Esophagus squamous epithelium (tissue), 5 donors: ENCODE measurements around the gene AGFG1. TPM values are rescaled to one million over a fixed set of nuclear protein-coding genes. Genes with fewer than 3 reads are reported as not detected.

Source experiments
- DNase-seq: peaks from one replicate; lab custom pipeline; 2025; lab: John Stamatoyannopoulos, UW
- H3K27ac ChIP-seq, 4 donors: fragments of 200-600 bp; sonication (generic); one replicate each; pipeline ENCODE4 v1.5.1; 2016 to 2019; ENCODE audit warnings: mild to moderate bottlenecking in 1 of 4
- H3K27me3 ChIP-seq, 4 donors: fragments of 200-600 bp; sonication (generic); 1 replicate in 3 of 4; 2 replicates in 1 of 4; pipeline versions ENCODE4 v1.5.1 to v1.6.0; 2017 to 2021; ENCODE audit warnings: antibody characterized with exemption in 1 of 4
- H3K36me3 ChIP-seq, 3 donors: fragments of 200-600 bp; sonication (generic); one replicate each; pipeline ENCODE4 v1.5.1; 2016 to 2019
- H3K4me1 ChIP-seq, 3 donors: fragments of 200-600 bp; sonication (generic); one replicate each; pipeline ENCODE4 v1.5.1; 2017 to 2019
- H3K4me3 ChIP-seq, 4 donors: fragments of 200-600 bp; sonication (generic); 1 replicate in 3 of 4; 2 replicates in 1 of 4; pipeline ENCODE4 v1.5.1; 2016 to 2019; ENCODE audit warnings: mild to moderate bottlenecking in 2 of 4, moderate library complexity in 1 of 4
- H3K9me3 ChIP-seq, 3 donors: fragments of 200-600 bp; sonication (generic); one replicate each; pipeline ENCODE4 v1.5.1; 2016 to 2019
- CTCF ChIP-seq, 6 experiments: fragments of 450-650 bp in 4 of 6; fragments of 200-600 bp in 2 of 6; sonication (generic) in 2 of 6; IDR thresholded peaks; one replicate each; pipeline ENCODE4 v1.5.1; 2016 to 2019; ENCODE audit warnings: antibody characterized with exemption in 6 of 6, mild to moderate bottlenecking in 4 of 6, moderate library complexity in 4 of 6
- POLR2A ChIP-seq, 4 donors: fragments of 450-650 bp; IDR thresholded peaks; one replicate each; pipeline ENCODE4 v1.6.1; 2017; ENCODE audit warnings: antibody characterized with exemption in 4 of 4, mild to moderate bottlenecking in 4 of 4, moderate library complexity in 3 of 4
- WGBS, 2 donors: methylation state at CpG; one replicate each; pipeline ENCODE4 v1.1.5; 2018; 5-methylcytosine and 5-hydroxymethylcytosine counted together
- intact Hi-C: fragments of 100-400 bp; cut with DNase I; formaldehyde crosslinking; loops from one replicate; pipeline ENCODE4 v1.15.0; 2022
- total RNA-seq, 4 donors: library from RNA; depleted of rRNA; stranded (reverse); fragments of >200 nt; gene quantifications; one replicate each; pipeline ENCODE4 v1.1.0, GENCODE V29; 2016
- donor health status: DM: yes; HTN: yes; CAD: no.

The AGFG1 gene
- total RNA-seq, 4 donors from 2014 or later, result 31.3 to 78.4 (median 66.6) TPM

- no peaks in the 10 kb centered on the region for H3K27me3 ChIP-seq
- no peak overlapping the region for H3K4me3 ChIP-seq
- no peak for DNase-seq
- H3K9me3 ChIP-seq, result no peaks in the 10 kb centered on the region
- no peak for TF ChIP-seq CTCF (IDR thresholded peaks at IDR 0.05)
- TF ChIP-seq POLR2A (IDR thresholded peaks at IDR 0.05), result no peak
- no peaks in the 10 kb centered on the region for H3K4me1 ChIP-seq
- no peak overlapping the region for H3K27ac ChIP-seq
- intact Hi-C loops, result no loop called here
- WGBS, 2 donors, result 84 to 93% methylated on average over 2 of the region's 2 CpGs
- peaks cover 0 to 3% (median 0%) of the 10 kb centered on the region in 3 donors for H3K36me3 ChIP-seq
Measured at GRCh38 chr2:227568852-227569169, 96.9 kb downstream of the AGFG1 start.

DNA sequence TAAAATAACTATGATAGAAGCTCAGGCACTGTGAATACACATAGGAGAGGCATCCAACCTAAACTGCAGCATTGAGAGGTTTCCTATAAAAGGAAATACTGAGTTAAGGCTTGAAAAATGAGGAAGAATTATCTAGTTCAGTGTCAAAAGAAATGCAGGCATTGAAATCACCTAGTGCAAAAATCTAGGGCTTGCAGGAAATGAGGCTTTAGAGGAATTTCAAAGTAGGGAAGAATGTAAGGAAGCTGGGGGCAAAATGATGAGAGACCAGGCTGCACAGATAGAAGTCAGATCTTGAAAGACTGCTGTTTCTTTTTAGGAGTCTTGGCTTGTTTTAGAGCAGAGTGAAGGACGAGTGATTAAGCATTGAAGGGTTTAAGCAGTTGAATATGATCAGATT, 98.7 kb downstream of the AGFG1 start:
- Histone ChIP-seq H3K27ac (no peak overlapping the region), H3K4me1 (no peaks in the 10 kb centered on the region), H3K4me3 (no peak overlapping the region), H3K9me3 (no peaks in the 10 kb centered on the region), H3K36me3 (peaks cover 0 to 3% (median 0%) of the 10 kb centered on the region in 3 donors), H3K27me3 (no peaks in the 10 kb centered on the region)
- TF ChIP-seq CTCF (IDR thresholded peaks at IDR 0.05), result no peak
- TF ChIP-seq POLR2A (IDR thresholded peaks at IDR 0.05), result no peak
- intact Hi-C loops, result no loop called here
- DNase-seq, result no peak
- 37 to 43% methylated on average over 1 of the region's 1 CpG for WGBS, 2 donors

DNA sequence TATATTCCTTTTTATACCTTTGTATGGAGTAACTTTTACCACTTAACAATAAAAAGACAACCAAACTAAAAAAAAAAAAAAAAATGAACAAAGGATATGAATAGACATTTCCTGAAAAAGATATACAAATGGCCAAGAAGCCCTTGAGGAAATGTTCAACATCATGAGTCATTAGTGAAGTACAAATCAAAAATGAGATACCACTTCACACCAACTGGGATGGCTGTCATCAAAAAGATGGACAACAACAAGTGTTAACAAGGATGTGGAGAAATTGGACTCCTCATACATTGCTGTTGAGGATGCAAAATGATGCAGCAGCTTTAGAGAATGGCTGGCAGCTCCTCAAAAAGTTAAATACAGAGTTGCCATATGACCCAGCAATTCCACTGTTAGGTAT, 104.2 kb downstream of the AGFG1 start:
- Histone ChIP-seq H3K36me3 (no peaks in the 10 kb centered on the region), H3K9me3 (no peaks in the 10 kb centered on the region), H3K4me1 (no peaks in the 10 kb centered on the region), H3K27ac (no peak overlapping the region), H3K27me3 (no peaks in the 10 kb centered on the region), H3K4me3 (no peak overlapping the region)
- DNase-seq, result no peak
- TF ChIP-seq CTCF (IDR thresholded peaks at IDR 0.05) (no peak), POLR2A (IDR thresholded peaks at IDR 0.05) (no peak)
- intact Hi-C loops, result no loop called here

GRCh38 chr2:227576812-227577211, 104.9 kb downstream of the AGFG1 start:
- Histone ChIP-seq H3K36me3 (no peaks in the 10 kb centered on the region), H3K27me3 (no peaks in the 10 kb centered on the region), H3K4me3 (no peak overlapping the region), H3K4me1 (no peaks in the 10 kb centered on the region), H3K9me3 (no peaks in the 10 kb centered on the region), H3K27ac (no peak overlapping the region)
- intact Hi-C loops, result no loop called here
- TF ChIP-seq POLR2A (IDR thresholded peaks at IDR 0.05) (no peak), CTCF (IDR thresholded peaks at IDR 0.05) (no peak)
- 57 to 71% methylated on average over 2 of the region's 2 CpGs for WGBS, 2 donors
- DNase-seq, result no peak

- no peak overlapping the region for H3K27ac ChIP-seq
- WGBS, 2 donors, result 44 to 57% methylated on average over 2 of the region's 2 CpGs
- TF ChIP-seq POLR2A (IDR thresholded peaks at IDR 0.05) (no peak), CTCF (IDR thresholded peaks at IDR 0.05) (no peak)
- intact Hi-C loops, result no loop called here
- H3K9me3 ChIP-seq, result peaks cover 0 to 7% (median 6%) of the 10 kb centered on the region in 3 donors
- no peak for DNase-seq
- no peaks in the 10 kb centered on the region for H3K36me3 ChIP-seq
- H3K4me1 ChIP-seq, result no peaks in the 10 kb centered on the region
- no peaks in the 10 kb centered on the region for H3K27me3 ChIP-seq
- H3K4me3 ChIP-seq, result no peak overlapping the region
Measured at GRCh38 chr2:227577555-227577954, 105.6 kb downstream of the AGFG1 start.
